ENCODE measurements around the gene MEGF11.

DNA sequence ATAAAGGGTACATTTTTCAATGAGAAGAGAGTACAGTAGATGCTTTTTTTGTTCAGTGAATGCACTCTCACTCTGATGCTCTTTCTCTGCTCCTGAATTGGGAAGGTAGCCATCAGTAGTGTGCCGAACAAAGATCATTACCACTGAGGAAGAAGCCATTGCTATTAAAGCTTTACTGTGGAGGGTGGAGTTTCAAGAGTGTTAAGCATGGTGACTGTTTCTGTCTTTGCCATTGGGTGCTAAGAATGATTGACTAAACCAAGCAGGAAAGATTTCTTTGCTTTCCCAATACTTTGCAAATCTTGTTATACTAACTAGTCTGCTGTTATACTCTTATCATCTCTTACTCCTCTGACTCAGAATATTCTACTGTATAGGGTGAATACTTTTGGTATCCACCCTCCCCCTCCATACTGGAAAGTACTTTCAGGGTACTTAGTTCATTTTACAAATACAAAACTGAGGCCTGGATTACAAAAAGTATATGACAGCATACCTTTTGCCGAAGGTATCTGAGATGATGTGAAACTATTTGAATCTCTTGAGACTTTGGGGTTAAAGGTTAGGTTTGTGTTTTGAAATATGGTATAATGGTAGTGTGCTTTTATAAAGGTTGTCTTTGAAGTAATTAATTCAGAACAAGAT, 382.5 kb downstream of the MEGF11 start:
- TF ChIP-seq, protein P1, sequence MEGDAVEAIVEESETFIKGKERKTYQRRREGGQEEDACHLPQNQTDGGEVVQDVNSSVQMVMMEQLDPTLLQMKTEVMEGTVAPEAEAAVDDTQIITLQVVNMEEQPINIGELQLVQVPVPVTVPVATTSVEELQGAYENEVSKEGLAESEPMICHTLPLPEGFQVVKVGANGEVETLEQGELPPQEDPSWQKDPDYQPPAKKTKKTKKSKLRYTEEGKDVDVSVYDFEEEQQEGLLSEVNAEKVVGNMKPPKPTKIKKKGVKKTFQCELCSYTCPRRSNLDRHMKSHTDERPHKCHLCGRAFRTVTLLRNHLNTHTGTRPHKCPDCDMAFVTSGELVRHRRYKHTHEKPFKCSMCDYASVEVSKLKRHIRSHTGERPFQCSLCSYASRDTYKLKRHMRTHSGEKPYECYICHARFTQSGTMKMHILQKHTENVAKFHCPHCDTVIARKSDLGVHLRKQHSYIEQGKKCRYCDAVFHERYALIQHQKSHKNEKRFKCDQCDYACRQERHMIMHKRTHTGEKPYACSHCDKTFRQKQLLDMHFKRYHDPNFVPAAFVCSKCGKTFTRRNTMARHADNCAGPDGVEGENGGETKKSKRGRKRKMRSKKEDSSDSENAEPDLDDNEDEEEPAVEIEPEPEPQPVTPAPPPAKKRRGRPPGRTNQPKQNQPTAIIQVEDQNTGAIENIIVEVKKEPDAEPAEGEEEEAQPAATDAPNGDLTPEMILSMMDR (IDR thresholded peaks at IDR 0.05) = no peak
- TF ChIP-seq POLR2AphosphoS5 (IDR thresholded peaks at IDR 0.05; ENCODE audit: insufficient read depth in 1 of 2, low read depth in 1 of 2) = no peak
